HG03060 (cell line): Measurements from ENCODE around the gene CYP39A1.

ENCODE experiments used
- ATAC-seq: cut with Tn5 transposase; IDR thresholded peaks from one replicate; pipeline ENCODE4 v1.9.1; 2021; ENCODE audit warnings: low read depth, moderate number of reproducible peaks; ENCODE audit not compliant: unreplicated experiment

CYP39A1 gene

DNA sequence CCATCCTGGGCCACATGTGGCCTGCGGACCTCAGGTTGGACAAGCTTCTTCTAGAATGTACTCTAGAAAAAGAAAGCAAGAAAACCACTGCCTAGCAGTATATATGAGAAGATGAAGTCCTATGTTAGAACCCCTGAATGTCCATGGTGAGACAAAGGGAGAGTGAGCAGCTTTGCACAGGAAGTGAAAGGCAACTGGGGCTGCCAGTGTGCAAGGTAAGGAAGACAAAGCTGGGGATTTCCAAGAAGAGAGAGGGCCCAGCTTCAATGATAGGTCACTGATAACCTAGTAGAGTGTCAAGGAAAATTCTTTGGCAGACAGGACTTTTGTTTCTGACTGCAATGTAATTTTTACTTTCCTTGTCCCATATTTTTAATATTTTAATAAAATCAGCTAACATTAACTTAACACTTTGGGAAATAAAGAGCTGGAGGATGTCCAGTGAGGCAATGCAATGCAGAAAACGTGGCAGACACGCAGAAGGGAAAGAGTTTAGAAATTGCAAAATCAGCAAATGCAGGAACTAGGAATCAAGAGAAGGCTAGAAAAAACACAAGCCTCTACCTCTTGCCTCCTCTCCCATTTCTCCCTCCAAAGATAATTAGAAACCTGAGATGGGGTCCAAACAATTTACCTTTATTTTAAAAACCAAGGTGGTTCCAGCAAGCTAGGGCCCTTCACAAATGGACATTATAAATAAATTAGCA, 47.4 kb downstream of the CYP39A1 start:
- ATAC-seq: no peak

DNA sequence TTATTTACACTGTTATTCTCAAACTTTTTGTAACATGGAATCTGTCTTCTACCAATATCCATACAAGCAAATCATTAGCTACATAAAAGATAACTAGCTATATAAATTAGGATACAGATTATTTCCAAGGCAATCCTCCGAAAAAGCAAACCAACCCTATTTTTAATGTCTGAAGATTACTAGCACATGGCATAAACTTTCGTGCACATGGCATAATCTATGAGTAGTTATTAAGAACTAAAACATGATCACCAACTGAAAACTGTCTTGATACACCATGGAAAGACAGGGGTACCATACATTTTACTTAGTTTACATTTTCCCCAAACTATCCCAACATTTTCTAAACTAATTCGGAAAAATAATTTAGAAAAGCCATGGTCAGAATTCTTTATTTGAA, 54.4 kb downstream of the CYP39A1 start:
- no peak for ATAC-seq

DNA sequence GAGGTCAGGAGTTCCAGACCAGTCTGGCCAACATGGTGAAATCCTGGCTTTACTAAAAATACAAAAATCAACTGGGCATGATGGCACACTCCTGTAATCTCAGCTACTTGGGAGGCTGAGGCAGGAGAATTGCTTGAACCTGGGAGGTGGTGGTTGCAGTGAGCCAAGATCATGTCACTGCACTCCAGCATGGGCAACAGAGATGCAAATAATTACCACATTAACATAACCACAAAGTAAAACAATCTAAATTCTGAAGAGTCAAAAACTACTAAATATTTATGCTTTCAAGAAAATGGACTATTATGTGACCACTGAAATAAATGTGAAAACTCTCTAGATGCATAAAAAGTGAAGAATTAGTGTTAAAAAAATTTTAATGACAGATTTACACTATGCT, 59.9 kb downstream of the CYP39A1 start:
- no peak for ATAC-seq

DNA sequence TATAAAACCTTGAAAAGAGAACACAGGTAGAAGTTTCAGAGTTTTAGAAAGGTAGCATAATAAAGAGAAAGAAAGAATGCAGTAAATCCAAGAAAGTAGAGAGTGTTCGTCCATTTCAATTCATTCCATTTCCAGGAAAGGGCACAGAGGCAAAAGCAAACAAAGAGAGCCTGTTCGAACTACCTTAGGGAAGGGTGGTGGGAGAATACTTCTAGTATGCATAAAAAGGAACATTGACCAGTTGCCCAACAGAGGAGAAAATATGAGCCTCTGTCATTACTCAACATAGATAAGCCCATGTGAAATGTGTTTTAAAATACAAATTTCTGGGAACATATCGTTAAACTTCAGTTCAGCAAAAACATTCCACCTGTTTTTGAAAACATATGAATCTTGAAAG, 60.6 kb downstream of the CYP39A1 start:
- no peak for ATAC-seq

DNA sequence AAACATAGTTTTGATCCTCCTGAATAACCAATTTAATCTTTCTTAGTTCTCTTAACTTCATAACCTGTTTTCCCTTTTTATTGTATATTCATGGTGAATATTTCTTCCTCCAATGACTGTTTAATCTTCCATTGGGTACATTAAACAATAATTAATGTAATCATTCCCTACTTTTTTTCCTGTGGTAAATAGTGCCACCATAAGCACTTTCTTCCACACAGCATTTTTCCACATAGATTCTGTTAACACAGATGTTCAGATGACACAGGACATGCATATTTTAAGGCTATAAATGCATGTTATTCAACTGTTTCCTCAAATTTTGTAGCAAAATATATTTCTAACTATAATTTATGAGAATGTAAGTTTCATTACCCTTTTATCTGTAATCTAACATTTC, 61.9 kb downstream of the CYP39A1 start:
- no peak for ATAC-seq

DNA sequence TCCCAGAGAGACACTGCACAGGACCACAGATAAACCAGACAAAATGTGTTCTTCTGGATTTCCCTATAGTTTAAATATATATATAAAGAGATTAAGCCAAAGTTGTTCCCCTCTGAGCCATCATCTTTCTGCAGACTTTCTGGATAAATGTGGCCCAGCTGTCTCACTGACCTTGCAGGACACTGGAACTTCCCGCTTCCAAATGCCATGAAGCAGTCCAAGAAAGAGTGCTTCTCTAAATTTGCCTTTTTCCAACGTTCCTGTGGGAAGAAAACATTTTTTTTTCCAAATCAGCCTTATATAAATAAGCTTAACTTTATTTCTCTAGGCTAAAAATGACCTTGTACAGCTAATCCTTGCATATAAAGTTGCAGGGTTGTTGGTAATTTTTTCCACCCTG, 65.7 kb downstream of the CYP39A1 start:
- ATAC-seq: no peak

DNA sequence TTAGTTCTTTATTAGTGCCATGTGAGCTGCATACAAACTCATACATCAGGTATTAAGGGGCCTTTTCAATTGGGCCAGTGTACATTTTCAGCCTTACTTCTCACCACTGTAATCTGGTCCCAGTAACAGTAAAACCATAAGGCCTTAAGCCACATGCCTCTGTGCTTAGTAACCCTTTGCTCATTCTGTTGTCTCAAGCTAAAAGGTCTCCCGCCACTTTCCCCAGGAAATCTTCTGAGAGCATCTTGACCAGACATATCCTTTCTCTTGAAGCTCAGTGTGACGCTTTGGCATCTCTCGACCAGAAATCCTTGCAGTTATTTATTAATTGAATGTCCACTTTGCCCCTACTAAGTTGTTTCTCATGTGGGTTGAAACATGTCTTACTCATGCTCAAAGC, 68.0 kb downstream of the CYP39A1 start:
- no peak for ATAC-seq

DNA sequence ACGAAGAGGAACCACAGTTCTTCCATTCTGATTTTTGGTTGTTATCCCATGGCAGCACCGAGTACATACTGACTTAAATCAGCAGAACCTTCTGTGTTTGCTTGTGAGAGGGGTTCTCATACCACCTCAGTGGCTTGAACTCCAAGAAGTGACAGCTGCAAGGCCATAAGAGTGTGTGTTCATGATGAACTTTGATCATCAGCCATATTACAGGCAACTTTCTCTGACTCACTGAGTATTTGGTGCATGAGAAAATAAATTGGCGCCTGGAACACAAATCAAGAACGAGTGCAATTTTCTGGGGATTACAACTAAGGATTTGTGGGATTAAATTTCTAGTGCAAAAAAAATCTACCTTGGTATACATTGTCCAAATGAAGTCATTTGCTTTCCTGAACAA, 68.9 kb downstream of the CYP39A1 start:
- no peak for ATAC-seq

DNA sequence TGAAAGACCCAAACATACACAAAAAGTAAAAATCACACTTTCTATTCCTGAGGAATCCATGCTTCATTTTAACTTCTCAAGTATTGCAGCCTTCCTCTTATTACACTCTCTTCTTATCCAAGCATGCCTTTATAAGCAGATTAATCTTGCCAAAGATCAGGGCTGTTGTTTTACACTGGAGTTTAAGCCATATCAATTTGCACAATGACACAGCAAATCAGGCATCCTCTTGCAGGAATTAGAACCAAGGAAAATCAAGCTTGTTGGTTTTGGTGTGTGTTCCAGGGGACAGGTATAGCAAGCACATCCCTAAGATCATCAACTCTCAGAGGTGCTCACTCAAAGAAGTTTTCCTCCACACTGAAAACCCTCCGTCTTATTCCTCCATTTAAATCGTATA, 69.5 kb downstream of the CYP39A1 start:
- no peak for ATAC-seq

DNA sequence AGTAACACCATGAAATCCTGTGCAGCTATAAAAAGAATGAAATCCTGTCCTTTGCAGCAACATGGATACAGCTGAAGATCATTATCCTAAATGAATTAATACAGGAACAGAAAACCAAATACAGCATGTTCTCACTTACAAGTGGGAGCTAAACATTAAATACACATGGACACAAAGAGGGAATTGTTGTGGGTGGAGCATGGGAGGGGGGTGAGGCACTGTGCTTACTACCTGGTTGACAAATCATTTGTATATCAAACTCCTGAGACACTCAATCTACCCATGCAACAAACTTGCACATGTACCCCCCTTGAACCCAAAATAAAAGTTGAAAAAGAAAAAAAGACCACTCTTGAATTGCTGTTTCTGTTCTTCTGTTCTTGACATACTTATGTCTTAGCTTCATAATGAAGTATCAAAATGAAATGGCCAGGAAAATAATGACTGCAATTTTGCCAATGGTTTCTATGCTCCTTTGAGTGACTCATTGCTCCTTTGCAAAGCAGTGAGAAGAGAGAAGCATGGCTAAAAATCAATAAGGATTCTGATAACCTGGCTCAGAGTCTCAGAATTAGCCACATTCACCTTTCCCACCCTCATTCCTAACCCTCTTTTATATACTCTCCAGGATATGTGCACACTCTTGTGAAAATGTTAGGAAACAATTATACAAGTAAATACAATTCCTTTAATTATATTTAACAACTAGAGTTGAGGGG, 71.0 kb downstream of the CYP39A1 start:
- no peak for ATAC-seq

DNA sequence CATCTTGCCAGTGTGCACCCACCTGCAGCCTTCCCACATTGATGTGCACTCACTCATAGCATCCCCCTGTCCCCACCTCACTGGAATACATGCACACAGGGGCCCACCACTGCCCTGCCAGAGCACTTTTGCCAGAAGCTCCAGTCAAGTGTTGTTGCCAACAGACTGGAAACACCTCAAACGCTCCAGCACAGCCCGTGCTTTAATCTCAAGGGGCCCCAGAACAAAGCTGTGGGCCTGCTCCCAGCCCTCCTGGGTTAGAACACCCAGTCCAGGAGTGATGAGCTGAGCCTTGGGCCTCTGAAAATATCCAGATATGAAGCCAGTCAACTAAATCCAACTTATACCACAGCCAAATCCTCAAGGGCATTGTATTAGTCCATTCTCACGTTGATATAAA, 77.1 kb downstream of the CYP39A1 start:
- no peak for ATAC-seq

DNA sequence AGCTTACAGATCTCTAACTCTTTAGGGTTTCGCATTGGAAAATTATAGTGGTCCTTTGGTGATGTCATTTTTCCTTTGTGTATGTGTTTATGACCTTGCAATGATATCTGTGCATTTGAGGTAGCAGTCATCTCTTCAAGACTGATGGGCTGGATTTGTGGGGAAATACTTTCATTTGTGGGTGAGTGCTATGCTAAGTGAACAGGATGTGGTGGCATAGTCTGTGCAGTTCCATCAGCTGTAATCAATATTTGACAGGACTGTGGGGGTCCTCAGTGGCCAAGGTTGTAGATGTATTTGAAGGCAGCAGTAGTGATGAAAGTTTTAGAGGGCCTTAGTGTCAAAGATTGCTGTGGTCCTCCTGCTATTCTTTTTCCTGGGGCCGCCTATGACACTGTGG, 79.5 kb downstream of the CYP39A1 start:
- no peak for ATAC-seq

DNA sequence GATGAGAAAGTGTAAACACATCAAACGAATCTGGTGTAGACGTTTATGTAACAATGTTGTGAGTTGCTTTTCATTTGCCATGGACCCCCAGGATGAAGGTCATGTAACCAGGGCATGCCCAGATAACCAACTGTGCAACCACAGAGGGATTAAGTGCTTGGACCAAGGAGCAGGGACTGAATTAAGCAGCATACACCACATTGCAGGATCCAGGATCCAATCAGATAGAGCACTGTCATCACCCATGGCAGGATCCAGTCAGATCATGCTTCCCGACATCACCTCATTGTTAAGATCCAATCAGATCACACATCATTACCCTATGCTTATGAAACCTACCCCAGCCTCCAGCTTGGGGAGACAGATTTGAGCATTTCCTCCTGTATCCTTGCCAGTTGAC, 87.1 kb downstream of the CYP39A1 start:
- no peak for ATAC-seq

DNA sequence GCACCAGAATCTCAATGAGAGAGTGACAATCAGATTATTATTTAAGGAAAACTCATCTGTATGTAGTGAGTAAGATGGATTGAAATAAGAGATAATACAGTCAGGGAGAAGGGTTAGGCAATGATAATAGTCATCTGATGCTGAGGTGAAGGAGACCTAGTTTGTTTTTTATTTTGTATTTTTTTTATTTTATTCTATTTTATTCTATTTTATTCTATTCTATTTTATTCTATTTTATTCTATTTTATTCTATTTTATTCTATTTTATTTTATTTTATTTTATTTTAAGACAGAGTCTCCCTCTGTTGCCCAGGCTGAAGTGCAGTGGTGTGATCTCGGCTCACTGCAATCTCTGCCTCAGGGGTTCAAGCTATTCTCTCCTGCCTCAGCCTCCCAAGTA, 88.7 kb downstream of the CYP39A1 start:
- no peak for ATAC-seq

DNA sequence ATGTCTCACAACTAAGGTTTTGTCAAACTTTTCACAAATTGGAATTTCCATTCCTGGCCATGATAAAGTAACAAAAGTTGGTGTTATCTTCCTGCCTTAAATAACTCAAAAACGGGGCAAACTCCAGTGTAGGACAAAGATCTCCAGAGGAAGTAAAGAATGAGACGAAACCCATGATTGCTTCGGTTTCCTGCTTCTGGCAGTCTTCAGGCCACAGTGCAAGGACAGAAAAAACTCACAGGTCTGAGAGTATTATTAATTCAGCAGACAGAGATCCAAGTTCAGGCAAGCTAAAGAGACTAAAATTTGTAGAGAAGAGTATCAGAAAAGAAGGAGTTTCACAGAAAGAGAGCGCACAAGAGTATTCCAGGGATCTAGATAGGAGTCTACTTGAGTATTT, 96.6 kb downstream of the CYP39A1 start:
- ATAC-seq: no peak

DNA sequence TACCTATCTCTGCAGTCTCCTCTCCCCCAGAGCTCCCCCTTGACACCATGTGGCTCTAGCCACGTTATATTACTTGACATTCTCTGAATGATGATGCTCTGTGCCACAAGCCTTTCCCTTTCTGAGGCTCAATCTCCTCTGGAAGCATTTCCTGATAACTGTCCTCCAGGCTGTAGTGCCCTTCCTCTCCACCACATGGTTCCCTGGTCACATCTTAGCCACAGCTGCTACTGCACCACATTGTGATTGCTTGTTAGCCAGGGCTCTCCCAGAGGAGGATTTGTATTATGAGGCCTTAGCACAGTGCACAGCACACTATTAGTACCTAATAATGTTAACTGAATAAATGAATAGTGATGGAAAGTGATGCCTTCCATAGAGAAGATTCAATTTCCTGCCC, 97.5 kb downstream of the CYP39A1 start:
- no peak for ATAC-seq

DNA sequence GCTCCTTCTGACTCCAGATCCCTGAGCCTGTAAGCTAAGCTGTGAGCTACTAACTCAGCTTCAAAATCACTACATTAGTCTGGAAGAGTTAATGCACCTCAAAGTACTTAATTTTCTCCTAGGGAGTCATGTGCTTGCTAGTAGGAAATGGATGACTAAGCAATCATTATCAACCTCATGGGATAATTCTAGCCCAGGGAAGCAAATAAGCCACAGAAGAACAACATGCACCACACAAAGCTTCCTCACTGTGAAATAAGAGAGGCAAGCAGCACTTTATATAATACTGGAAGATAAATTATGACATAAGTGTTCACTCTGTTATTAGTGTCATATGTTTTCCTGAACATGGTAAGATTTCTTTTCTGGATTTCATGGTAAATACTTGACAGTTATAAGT, 103.5 kb downstream of the CYP39A1 start:
- ATAC-seq: no peak

DNA sequence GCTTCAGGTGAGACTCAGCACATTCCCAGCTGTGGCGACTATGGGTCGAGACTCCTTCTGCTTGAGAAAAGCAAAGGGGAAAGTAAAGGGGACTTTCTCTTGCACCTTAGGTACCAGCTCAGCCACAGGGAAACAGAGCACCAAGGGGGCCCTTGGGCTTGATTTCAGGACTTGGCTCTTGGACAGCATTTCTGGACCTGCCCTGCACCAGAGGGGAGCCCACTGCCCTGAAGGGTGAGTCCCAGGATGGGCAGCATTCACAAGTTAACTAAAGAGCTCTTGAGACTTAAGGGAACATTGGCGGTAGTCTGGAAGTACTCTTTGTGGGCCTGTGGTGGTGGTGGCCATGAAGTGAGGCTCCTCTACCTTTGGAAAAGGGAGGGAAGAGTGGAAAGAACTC, 111.1 kb downstream of the CYP39A1 start:
- no peak for ATAC-seq

DNA sequence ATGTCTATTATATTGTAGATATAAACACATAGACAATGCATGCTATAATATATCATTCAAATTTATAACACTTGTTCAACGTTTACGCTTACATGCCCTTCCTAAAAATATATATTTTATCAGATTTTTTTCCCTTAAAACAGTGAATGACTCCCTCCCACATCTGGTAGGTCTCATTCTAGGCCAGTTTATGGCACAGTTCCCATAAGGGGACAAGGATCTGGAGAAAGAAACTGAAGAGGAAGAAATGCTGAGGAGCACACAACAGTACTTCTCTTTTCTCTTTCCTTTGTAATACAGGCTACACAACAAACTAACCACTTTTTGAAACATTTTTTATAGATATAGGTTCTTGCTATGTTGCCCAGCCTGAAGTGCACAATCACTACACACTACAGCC, 112.8 kb downstream of the CYP39A1 start:
- ATAC-seq: no peak

DNA sequence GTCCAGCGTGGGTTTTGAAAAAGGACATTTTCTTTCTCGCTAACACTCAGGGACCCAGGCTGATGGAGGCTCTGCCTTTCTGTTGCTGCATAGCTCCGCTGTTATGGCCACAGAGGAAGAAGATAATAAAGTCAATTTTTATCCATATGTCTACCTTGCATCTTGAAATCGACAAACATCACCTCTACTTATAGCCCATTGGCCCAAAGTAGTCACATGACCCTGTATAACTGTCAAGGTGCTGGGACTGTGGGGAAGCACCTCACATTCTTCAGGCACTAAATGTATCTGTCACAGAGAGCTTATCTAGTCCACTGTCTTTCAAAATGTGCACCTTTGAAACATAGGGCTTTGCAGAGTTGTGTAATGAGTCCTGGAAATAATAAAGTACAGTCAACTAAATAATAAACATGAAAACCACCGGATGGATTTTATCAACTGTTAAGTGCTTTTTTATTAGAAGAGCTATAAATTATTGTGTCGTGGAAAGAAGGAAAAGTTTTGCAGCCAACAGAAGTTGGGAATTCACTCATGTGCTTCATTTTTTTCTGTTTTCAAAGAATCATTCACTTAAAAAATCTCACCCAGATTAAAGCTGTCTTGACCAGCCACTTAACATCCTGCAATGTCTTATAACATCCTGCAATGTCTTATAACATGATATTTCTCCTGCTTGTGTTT, 113.7 kb downstream of the CYP39A1 start:
- no peak for ATAC-seq

DNA sequence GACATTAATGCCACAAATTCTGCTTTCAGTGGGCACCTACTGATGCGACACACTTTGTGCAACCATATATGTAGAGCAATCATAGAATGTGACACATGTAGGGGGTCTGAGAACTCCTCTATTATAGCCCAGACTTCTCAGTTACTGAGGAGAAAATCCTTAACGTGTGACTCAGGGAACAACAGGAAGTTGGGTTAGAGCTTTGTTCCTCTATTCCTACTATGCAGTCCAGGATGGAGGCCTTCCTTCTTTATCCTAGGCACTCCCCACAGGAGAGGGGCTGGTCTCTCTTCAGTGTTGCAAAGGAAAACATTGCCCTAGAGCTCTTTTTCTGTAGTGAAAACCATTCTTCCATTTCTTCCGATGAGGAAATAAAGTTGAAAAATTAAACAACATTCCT, 121.7 kb downstream of the CYP39A1 start:
- ATAC-seq: no peak
